SKM-1 treated with dmso at 0.1 percent for 144 hours (cell line): ENCODE data around the gene CCDC97.
"Not testable (repeated sequence)": the region's sequence is repeated elsewhere in the genome, so short reads cannot be mapped to it uniquely, and the experiment has no call there.

Experiments
- DNase-seq: peaks from one replicate; lab custom pipeline; 2025; ENCODE audit not compliant: unreplicated experiment; lab: John Stamatoyannopoulos, UW

CCDC97 gene

DNA sequence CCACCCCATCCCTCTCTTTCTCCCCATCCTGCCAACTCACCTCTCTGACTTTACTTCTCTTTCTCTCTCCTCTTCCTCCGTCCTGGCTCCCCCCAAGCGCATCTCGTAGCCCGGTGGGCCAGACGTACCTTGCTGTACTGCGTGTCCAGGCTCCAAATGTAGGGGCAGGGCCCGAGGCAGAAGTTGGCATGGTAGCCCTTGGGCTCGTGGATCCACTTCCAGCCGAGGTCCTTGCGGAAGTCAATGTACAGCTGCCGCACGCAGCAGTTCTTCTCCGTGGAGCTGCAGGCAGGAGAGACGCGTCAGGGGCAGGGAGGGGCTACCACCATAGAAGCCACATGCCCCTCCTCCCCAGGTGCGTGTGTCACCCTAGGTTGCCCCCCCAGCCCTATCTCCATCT, 22.0 kb downstream of the CCDC97 start:
- no peak for DNase-seq

DNA sequence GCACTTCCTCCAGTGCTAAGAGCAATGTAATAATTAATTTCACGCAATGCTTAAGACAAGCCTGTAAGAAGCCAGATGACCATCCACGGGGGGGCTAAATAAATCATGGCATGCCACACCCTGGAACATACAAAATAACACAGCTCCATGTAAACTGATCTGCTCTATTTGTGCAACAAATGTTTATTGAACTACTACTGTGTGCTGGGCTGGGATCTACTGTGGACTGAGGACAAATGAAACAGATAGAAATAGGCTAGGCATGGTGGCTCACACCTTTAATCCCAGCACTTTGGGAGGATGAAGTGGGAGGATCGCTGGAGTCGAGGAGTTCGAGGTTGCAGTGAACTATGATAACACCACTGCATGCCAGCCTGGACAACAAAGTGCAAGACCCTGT, 22.5 kb downstream of the CCDC97 start:
- DNase-seq: no peak

- no peak for DNase-seq
Measured at GRCh38 chr19:41334793-41335192, 24.8 kb downstream of the CCDC97 start.

- DNase-seq: no peak
Measured at GRCh38 chr19:41335467-41335866, 25.5 kb downstream of the CCDC97 start.

GRCh38 chr19:41339936-41340335, 30.0 kb downstream of the CCDC97 start:
- DNase-seq: no peak

DNA sequence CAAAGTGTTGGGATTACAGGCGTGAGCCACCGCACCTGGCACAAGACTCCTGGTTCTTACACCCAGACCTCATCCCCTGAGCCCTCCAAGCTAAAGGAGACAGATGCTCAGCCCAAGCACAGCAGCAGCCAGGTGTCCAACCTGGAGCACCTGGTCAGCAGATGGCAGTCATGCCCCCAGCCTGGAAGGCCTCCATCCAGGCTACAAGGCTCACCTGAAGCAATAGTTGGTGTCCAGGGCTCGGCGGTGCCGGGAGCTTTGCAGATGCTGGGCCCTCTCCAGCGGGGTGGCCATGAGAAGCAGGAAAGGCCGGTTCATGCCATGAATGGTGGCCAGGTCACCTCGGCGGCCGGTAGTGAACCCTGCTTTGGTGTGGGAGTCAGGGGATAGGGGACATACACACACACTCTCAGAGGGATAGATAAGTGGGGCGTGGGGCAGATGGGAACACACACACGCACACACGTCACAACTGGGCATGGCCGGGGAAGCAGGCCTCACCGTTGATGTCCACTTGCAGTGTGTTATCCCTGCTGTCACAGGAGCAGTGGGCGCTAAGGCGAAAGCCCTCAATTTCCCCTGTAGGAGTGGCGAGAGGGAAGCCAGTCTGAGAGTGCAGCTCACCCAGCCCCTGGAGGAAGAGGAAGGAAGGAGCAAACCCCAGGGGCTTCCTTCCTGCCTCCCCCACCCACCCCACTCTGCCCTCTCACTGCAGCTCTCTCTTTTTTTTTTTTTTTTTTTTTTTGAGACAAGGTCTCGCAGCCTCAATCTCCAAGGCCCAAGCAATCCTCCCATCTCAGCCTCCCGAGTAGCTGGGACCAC, 31.9 kb downstream of the CCDC97 start:
- DNase-seq: no peak

DNA sequence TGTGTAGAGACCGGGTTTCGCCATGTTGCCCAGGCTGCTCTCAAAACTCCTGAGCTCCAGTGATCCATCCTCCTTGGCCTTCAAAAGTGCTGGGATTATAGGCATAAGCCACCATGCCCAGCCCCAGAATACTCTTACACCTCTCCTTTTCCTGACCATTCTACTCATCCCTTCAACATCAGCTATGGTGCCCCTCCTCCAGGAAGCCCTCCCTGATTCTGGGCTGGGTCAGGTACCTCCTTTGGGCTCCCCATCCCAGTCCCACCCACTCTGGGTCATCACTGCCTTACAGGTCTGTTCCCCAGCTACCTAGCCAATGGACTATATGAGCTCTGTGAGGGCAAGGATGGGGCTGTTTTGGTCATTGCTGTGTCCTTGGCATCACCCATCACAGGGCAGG, 34.2 kb downstream of the CCDC97 start:
- DNase-seq: no peak

- DNase-seq: not testable (repeated sequence)
Measured at GRCh38 chr19:41346916-41347315, 36.9 kb downstream of the CCDC97 start.

DNA sequence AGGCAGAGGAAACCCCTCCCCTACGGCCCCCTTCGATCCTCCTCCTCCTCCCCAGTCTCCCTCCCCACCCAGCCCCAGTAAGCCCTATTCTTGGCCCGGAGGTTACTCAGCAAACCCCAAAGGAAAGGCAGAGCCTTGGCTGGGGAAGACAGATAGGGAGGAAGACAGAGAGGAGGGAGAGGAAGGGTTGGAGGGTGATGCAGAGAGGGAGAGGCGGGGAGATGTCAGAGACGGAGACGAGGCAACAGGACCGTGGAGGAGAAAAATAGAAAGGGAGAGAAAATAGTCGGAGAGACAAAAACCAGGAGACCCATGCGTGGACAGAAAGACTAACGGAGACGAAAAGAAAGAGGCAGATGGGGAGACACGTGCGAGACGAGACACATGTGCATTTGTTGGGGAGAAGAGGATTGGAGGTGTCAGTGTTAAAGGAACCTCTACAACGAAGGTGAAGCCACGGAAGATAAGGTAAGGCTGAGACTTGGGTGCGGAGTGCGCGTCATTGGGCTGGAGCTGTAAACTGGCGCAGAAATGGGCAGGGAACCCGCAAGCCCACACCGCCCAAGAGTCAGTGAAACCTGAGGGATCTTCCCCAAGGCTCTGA, 40.9 kb downstream of the CCDC97 start:
- no peak for DNase-seq

DNA sequence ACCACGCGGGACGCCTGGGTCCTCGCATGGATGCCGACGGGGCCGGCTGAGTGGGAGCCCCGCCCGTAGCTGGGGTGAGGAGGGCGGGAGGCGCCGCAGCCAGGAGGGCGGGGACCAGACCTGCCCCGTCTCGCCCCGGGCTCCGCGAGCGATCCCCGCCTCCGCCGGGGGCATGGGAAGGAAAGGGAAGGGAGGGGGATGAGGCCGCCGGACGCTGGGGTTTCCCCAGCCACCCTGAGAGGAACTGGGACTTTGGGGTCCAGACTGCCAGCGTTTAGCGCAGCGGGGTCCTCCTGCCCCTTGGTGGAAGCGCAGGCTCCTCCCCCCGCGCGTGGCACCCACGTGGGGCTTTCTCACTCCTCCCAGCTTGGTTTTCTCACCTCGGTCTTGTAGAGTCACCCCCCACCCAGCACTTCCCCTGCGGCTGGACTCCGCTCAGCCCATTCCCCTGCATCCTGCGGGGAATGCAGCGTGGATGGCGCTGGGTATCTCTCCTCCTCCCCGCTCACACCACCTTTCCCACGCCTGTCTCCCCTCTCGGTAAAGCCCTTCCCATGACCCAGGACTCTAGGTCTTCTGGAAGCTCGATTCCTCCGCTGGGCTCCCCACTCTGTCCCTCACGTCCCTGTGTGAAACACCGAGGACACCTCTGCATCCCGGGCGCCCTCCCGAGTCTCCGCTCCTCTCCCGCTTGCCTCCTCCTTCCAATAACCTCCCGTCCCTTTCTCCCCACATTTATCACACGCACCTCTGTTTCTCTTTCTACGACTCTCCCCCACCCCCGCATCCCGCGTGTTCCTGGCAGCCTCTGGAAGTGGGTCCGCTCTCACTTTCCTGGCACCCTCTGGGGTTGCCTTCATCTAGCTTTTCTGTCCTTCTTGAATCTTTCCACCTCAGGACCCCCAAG, 41.6 kb downstream of the CCDC97 start:
- peak; percentile 61 for DNase-seq

DNA sequence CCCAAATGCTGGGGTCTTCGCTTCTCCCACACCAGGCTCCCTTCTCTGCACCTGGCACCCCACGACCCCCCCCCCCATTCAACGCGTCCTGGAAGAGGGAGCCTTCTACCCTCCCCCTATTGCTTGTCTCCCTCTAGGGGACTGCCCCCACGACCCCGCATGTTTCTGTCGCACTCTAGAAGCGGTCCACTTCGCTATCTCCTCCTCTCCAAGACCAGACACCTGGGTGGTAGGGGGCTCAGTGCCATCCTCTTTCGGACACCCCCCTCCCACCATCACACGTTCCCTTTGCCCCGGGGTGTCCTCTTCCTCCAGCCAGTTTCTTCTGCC, 42.3 kb downstream of the CCDC97 start:
- DNase-seq: no peak

DNA sequence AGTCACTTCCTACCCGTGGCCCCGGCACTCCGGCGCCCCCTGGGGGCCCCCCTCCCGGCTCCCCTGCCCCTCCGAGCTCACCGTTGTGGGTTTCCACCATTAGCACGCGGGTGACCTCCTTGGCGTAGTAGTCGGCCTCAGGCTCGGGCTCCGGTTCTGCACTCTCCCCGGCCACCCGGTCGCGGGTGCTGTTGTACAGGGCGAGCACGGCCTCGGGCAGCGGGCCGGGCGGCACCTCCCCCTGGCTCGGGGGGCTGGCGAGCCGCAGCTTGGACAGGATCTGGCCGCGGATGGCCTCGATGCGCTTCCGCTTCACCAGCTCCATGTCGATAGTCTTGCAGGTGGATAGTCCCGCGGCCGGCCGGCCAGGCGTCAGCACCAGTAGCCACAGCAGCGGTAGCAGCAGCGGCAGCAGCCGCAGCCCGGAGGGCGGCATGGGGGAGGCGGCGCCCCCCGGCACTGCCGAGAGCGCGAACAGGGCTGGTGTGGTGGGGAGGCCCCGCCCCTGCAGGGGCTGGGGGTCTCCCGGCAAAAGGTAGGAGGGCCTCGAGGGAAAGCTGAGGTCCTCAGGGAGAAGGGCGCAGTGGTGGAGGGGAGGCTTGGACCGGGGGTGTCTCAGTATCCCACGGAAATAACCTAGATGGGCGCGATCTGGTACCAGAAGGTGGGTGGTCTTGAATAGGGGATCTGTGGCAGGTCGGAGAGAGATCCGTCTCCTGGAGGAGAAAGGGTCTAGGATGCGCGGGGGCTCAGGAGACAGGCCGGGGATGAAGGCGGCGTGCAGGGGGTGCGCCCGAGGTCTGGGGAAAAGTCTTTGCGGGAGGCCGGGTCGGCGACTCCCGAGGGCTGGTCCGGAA, 42.9 kb downstream of the CCDC97 start:
- peak; percentile 68 for DNase-seq

DNA sequence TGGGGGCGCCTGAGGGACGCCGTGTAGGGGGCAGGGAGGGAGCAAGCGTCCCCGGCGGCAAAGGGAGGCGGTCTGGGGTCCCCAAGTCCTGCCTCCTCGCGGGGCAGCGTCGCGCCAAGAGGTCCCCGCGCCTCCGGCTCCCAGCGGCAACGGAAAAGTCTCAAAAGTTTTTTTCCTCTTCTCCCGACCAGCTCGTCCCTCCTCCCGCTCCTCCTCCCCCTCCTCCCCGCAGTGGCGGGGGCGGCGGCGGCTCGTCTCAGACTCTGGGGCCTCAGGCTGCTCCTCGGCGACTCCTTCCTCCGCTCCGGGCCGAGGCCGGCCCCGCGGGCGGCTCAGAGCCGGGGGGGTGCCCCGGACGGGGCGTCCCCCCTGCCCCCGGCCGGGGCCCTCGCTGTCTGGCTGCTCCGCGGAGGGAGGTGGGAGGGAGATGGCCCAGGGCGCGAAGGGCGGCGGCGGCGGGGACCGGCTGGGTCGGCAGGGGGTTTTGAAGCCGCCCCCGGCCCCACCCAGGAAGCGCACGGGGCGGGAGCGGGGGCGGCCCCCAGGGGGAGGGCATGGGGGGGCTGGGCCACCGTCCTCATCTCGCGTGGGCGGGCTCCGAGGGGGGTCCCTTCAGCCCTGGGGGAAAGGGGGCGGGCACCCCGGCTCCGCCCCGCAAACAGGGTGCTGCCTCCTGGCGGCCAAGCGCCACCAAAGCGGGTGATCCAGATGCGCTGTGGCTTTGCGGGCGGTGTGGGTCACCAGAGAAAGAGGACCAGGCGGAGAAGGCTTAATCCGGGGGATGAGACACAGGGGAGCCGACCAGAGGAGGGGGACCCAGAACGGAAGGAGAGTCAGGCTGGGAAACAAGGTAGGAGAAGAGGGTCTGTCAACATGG, 43.7 kb downstream of the CCDC97 start, which contains the start of gene TGFB1:
Gene TGFB1, minus strand, starts transcription at position 457 of the 877 bp plus-strand sequence. CDS start 878 bp downstream, outside the sequence.
- peak; percentile 84 for DNase-seq

- DNase-seq: no peak
Measured at GRCh38 chr19:41354343-41354953, 44.5 kb downstream of the CCDC97 start.

DNA sequence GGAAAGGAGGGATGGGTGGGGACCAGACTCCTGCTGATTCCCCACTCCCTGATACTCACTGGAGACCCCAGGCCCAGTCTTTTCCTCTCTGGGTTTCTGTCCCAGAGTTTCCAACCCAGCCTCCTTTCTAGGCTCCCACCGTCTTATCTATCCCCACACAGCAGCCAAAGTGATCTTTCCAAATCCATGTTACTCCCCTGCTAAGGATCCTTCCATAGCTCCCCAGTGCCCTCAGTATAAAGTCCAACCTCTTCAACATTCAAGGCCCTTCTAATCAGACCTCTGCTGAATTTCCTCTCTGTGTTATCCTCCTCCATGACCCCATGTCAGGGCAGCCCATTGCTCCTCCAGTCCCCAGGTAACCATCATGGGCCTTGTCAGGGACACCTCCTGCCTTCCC, 45.1 kb downstream of the CCDC97 start:
- no peak for DNase-seq

GRCh38 chr19:41355802-41356201, 45.8 kb downstream of the CCDC97 start:
- DNase-seq: no peak

DNA sequence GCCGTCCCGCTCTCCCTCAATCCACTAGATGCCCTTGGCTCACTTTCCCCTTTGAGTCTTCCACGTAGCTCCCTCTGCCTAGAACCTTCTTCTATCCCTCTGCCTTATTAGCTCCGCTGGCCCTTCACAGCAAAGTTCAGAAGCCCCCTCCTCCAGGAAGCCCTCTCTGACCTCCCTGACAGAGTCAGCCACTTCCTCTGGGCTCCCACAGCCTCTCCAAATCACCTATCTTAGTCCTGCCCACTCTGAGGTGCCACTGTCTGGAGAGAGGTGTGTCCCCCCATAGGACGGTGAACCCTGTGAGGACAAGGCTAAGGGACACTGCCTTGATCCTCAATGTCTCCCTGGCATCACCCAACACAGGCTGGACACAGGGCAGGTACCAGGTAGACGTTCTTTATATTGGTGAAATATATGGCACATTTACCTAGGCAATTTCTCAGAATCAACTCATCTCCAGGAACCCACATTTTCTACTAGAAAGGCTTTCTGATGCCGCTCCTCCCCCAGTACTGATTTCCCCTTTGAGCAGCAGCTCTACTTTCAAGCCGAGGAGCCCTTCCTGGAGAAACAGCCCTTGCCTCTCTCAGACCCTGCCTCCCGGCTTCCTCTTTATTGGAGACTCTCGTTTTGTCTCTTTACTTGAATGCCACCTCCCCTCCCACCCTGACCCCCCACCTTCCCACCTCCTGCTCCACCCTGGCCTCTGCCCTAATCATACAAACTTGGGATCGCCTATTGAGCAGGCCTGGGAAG, 47.2 kb downstream of the CCDC97 start:
- no peak for DNase-seq

- DNase-seq: no peak
Measured at GRCh38 chr19:41357746-41358145, 47.8 kb downstream of the CCDC97 start.

DNA sequence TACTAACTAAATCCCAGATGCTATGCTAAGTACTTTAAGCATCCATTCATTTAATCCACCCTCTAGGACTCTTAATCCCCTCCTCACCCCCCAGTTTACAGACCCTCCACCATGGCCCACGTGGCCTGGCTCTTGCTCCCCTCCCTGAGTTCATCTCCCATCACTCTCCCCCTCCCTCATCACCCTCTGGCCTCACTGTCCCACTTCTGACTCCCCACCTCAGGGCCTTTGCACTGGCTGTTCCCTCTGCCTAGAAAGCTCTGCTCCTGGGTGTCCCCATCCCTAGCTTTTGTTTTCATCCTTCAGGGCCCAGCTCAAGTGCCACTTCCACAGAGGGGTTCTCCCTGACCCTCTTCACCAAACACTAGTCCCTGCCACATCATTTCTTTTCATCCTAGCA, 49.8 kb downstream of the CCDC97 start:
- DNase-seq: no peak
